Gastrocnemius medialis (tissue), 4 donors: Measurements from ENCODE around the gene TRDMT1. TPM values are rescaled to one million over a fixed set of nuclear protein-coding genes. Genes with fewer than 3 reads are reported as not detected.
"Not testable (repeated sequence)": the region's sequence is repeated elsewhere in the genome, so short reads cannot be mapped to it uniquely, and the experiment has no call there.

Source experiments
- ATAC-seq, 2 donors: fragments of 150-250 bp; one replicate each; pipeline ENCODE4 v1.9.1; 2016
- DNase-seq, 2 donors: peaks; one replicate each; pipeline ENCODE4 v3.0.0-alpha.2; 2019
- H3K27ac ChIP-seq, 4 donors: fragments of 200-600 bp; sonication (generic); 1 replicate in 1 of 4; 2 replicates in 3 of 4; pipeline ENCODE4 v1.5.1; 2016 to 2018; ENCODE audit warnings: mild to moderate bottlenecking in 2 of 4, moderate library complexity in 1 of 4
- H3K27me3 ChIP-seq, 3 donors: fragments of 200-600 bp; sonication (generic) in 2 of 3; 1 replicate in 1 of 3; 2 replicates in 2 of 3; pipeline versions ENCODE4 v1.5.1 to v1.6.0; 2016 to 2019; ENCODE audit warnings: mild to moderate bottlenecking in 1 of 3, moderate library complexity in 1 of 3
- H3K36me3 ChIP-seq, 2 donors: fragments of 200-600 bp; sonication (generic) in 1 of 2; one replicate each; pipeline ENCODE4 v1.5.1; 2017 to 2018
- H3K4me1 ChIP-seq, 2 donors: fragments of 200-600 bp; sonication (generic) in 1 of 2; one replicate each; pipeline ENCODE4 v1.5.1; 2016 to 2017; ENCODE audit warnings: mild to moderate bottlenecking in 2 of 2
- H3K4me3 ChIP-seq, 4 donors: fragments of 200-600 bp; sonication (generic) in 3 of 4; 1 replicate in 1 of 4; 2 replicates in 3 of 4; pipeline ENCODE4 v1.5.1; 2016 to 2019; ENCODE audit warnings: mild to moderate bottlenecking in 2 of 4
- H3K9me3 ChIP-seq, 3 donors: fragments of 200-600 bp; sonication (generic) in 2 of 3; 1 replicate in 1 of 3; 2 replicates in 2 of 3; pipeline ENCODE4 v1.5.1; 2016 to 2019
- POLR2A ChIP-seq, 2 donors: fragments of 450-650 bp; IDR thresholded peaks; one replicate each; pipeline ENCODE4 v1.6.1; 2017; ENCODE audit warnings: antibody characterized with exemption in 2 of 2, mild to moderate bottlenecking in 2 of 2, moderate library complexity in 2 of 2
- in situ Hi-C, 4 donors: fragments of 200-750 bp; cut with MboI; loops; one replicate each; pipeline versions ENCODE4 v1.15.0 to v1.8.0; 2017; ENCODE audit warnings: low sequenced_read_pairs in 4 of 4
- intact Hi-C: fragments of 100-400 bp; cut with DNase I; formaldehyde crosslinking; loops from one replicate; pipeline ENCODE4 v1.15.1; 2023; ENCODE audit warnings: low total_unique reads
- total RNA-seq, 4 donors: library from RNA; depleted of rRNA; stranded (reverse); fragments of >200 nt; gene quantifications; one replicate each; pipeline versions ENCODE4 v1.1.0 to v1.2.3, GENCODE V29; 2016
- TF ChIP-seq, protein P1 (sequence below), 5 experiments: fragments of 450-650 bp in 3 of 5; fragments of 200-600 bp in 2 of 5; sonication (generic) in 2 of 5; IDR thresholded peaks in 4 of 5; conservative IDR thresholded peaks in 1 of 5; 1 replicate in 4 of 5; 2 replicates in 1 of 5; pipeline ENCODE4 v1.5.1; 2016 to 2019; ENCODE audit warnings: antibody characterized with exemption in 5 of 5, mild to moderate bottlenecking in 3 of 5, moderate library complexity in 3 of 5

The TRDMT1 gene
- total RNA-seq, 4 donors from 2014 or later, result 0.85 to 4.7 (median 2.1) TPM

DNA sequence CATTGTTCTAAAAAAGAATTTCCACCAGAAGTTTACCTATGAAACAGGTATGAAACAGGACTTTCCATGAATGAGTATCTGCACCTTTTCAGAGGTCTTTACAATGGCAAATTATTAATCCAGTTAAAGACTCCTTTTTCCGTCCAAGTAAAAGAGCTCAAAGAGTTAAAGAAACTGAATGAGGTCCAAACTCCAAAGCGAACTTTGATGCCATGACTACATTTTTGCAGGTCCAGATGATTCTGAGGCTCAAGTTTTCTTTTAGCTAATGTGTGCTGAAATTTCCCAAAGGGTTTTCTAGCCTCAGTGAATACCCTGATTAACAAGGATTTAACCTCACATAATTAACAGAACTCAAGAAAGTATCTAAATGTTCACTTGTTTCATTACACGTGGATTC lies 81.6 kb downstream of the TRDMT1 start:
- ATAC-seq, result no peak
- TF ChIP-seq POLR2A (IDR thresholded peaks at IDR 0.05), result no peak
- TF ChIP-seq, protein P1, sequence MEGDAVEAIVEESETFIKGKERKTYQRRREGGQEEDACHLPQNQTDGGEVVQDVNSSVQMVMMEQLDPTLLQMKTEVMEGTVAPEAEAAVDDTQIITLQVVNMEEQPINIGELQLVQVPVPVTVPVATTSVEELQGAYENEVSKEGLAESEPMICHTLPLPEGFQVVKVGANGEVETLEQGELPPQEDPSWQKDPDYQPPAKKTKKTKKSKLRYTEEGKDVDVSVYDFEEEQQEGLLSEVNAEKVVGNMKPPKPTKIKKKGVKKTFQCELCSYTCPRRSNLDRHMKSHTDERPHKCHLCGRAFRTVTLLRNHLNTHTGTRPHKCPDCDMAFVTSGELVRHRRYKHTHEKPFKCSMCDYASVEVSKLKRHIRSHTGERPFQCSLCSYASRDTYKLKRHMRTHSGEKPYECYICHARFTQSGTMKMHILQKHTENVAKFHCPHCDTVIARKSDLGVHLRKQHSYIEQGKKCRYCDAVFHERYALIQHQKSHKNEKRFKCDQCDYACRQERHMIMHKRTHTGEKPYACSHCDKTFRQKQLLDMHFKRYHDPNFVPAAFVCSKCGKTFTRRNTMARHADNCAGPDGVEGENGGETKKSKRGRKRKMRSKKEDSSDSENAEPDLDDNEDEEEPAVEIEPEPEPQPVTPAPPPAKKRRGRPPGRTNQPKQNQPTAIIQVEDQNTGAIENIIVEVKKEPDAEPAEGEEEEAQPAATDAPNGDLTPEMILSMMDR (IDR thresholded peaks at IDR 0.05 in 4 of 5, conservative IDR thresholded peaks at IDR 0.05 in 1 of 5), result no peak
- no peak for DNase-seq
- Histone ChIP-seq H3K27ac (no peak overlapping the region), H3K4me1 (no peaks in the 10 kb centered on the region), H3K27me3 (no peaks in the 10 kb centered on the region), H3K36me3 (no peaks in the 10 kb centered on the region), H3K9me3 (no peaks in the 10 kb centered on the region), H3K4me3 (no peak overlapping the region)
- intact Hi-C loops (no loop called here), in situ Hi-C loops (no loop called here)

DNA sequence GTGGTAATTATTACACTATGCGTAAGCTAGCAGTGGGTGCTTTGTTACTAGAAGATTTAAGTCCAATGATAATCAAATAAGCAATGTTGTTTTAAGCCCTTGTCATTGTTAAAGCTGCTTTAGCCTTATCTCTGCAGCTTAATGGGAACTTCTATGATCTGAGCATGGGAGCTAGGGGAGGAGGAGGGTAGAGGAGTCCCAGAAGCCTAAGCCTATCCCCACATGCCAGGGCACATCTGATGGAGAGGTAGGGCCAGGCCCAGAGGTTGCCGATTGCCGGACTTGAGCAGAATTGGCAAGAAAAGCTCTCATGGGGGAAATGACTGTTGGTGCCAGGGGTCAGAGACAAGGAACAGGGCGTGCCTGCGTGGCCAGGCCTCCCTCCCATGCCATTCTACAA lies 85.3 kb downstream of the TRDMT1 start:
- in situ Hi-C loops (no loop called here), intact Hi-C loops (no loop called here)
- Histone ChIP-seq H3K9me3 (no peaks in the 10 kb centered on the region), H3K27ac (no peak overlapping the region), H3K27me3 (no peaks in the 10 kb centered on the region), H3K4me1 (no peaks in the 10 kb centered on the region), H3K4me3 (no peak overlapping the region), H3K36me3 (no peaks in the 10 kb centered on the region)
- TF ChIP-seq POLR2A (IDR thresholded peaks at IDR 0.05), result no peak
- TF ChIP-seq, protein P1 (IDR thresholded peaks at IDR 0.05 in 4 of 5, conservative IDR thresholded peaks at IDR 0.05 in 1 of 5), result no peak
- no peak for DNase-seq
- no peak for ATAC-seq

DNA sequence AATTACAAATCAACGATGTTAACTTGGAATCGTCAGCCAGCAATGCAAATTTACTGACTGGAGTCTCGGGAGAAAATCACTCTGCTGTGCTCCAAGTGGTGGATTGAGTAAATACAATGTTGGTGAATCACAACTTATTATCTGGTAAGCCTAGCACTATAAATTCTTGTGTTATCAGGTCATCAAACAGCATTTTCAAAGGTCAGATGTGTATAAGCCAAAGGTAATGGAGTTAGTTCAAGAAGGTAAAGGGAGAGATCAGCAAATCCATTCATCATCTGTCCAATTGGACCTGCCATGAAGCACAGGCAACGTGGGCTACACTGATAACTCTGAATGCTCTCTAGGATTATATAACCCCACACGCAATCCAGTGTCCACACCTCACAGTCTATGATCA lies 85.8 kb downstream of the TRDMT1 start:
- Histone ChIP-seq H3K36me3 (no peaks in the 10 kb centered on the region), H3K27me3 (no peaks in the 10 kb centered on the region), H3K27ac (no peak overlapping the region), H3K9me3 (no peaks in the 10 kb centered on the region), H3K4me1 (no peaks in the 10 kb centered on the region), H3K4me3 (no peak overlapping the region)
- TF ChIP-seq, protein P1 (IDR thresholded peaks at IDR 0.05 in 4 of 5, conservative IDR thresholded peaks at IDR 0.05 in 1 of 5), result no peak
- no peak for TF ChIP-seq POLR2A (IDR thresholded peaks at IDR 0.05)
- in situ Hi-C loops, result no loop called here
- intact Hi-C loops, result no loop called here
- no peak for DNase-seq
- ATAC-seq, result no peak

DNA sequence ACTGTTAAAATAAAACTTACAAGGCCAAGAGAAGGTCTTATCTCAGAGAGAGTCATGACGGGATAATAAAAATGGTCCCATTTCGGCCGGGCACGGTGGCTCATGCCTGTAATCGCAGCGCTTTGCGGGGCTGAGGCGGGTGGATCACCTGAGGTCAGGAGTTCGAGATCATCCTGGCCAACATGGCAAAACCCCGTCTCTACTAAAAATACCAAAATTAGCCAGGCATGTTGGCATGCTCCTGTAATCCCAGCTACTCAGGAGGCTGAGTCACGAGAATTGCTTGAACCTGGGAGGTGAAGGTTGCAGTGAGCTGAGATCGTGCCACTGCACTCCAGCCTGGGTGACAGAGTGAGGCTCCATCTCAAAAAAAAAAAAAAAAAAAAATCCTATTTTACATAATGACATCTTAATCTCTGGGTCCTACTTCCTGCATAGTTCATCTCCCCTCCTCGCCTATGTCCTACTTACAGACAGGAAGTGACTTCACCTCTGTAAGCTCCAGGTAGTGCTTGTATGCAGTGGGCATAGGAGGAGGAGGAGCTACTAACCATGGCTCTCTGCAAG lies 86.5 kb downstream of the TRDMT1 start:
- intact Hi-C loops, H3K27me3 ChIP-seq, DNase-seq, ATAC-seq, H3K36me3 ChIP-seq, in situ Hi-C loops, H3K27ac ChIP-seq, H3K4me1 ChIP-seq, H3K4me3 ChIP-seq, H3K9me3 ChIP-seq: not testable (repeated sequence)

DNA sequence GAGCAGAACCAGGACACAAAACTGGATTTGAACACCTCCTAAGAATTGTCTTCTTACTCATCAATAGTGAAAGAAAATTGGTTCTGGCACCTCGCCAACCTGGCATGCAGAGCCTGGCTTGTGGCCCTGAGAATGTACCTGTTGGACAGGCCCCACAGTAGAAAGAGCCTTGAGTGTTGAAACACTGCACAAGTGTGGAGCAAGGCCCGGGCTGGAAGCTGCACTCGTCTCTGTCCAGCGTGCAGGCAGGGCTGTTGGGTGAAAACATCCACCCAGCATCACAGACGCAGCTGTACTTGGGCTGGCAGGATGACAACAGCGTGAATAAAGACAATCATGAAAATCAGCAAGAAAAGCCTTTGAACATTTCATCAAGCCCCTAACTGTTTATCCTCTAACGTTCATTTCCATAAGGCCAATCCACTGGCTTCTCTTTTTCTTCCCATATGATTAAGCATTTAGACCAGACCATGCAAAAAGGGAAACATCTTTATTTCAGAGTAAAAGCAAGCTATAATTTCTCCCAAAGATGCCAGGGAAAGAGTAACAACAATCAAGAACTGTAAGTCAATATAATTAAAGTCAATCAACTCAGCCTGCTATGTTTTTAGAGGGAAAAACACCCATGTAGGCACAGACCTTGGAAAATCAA lies 87.5 kb downstream of the TRDMT1 start:
- no peak for ATAC-seq
- in situ Hi-C loops, result no loop called here
- peak; percentile 23 to 47 for DNase-seq

More for the DNA sequence above, 87.5 kb downstream of the TRDMT1 start:
- H3K4me3 ChIP-seq, result no peak overlapping the region
- H3K9me3 ChIP-seq, result no peaks in the 10 kb centered on the region
- no peaks in the 10 kb centered on the region for H3K27me3 ChIP-seq
- no peak overlapping the region for H3K27ac ChIP-seq
- H3K36me3 ChIP-seq, result no peaks in the 10 kb centered on the region
- no peak for TF ChIP-seq POLR2A (IDR thresholded peaks at IDR 0.05)
- TF ChIP-seq, protein P1 (IDR thresholded peaks at IDR 0.05 in 4 of 5, conservative IDR thresholded peaks at IDR 0.05 in 1 of 5), result no peak
- intact Hi-C loops, result no loop called here
- H3K4me1 ChIP-seq, result no peaks in the 10 kb centered on the region
